ENCODE results near the gene RUNX1. TPM values are rescaled to one million over a fixed set of nuclear protein-coding genes. Genes with fewer than 3 reads are reported as not detected.

Gene RUNX1
- total and polyA plus RNA-seq, 2 donors (not counting 3 experiments of a cell fraction or from before 2014, with no cell fraction given): 4.6 to 17.9 TPM

GRCh38 chr21:34886240-34887104 is 162.6 kb downstream of the RUNX1 start:
- Histone ChIP-seq H3K9ac (replicated peaks; ENCODE audit: extremely low read depth, insufficient read depth, low read length) (peak overlapping the region; percentile 94), H3K4me2 (ENCODE audit: insufficient read depth, low read length) (peak overlapping the region; percentile 97), H3K79me2 (ENCODE audit: control insufficient read depth, insufficient read depth, low read length) (peaks cover 64% of the 10 kb centered on the region), H3K9me1 (replicated peaks; ENCODE audit: control insufficient read depth, extremely low read depth, insufficient read depth, low read length) (no peaks in the 10 kb centered on the region), H3K4me3 (replicated peaks in 1 of 3; ENCODE audit: insufficient read depth in 1 of 3, low read depth in 1 of 3, low read length in 3 of 3) (peak overlapping the region; percentile 59 to 94 (median 90)), H3K36me3 (ENCODE audit: control insufficient read depth in 2 of 2, extremely low read depth in 1 of 2, insufficient read depth in 2 of 2, low read length in 2 of 2) (no peaks in the 10 kb centered on the region), H3K27ac (ENCODE audit: insufficient read depth, low read depth, low read length) (peak overlapping the region; percentile 98), H4K20me1 (replicated peaks; ENCODE audit: control insufficient read depth, extremely low read depth, insufficient read depth, low read length) (no peaks in the 10 kb centered on the region), H3K4me1 (ENCODE audit: control insufficient read depth, extremely low read depth, insufficient read depth, low read length) (peaks cover 53% of the 10 kb centered on the region), H2AFZ (ENCODE audit: low read depth, low read length) (peak overlapping the region; percentile 38), H3K27me3 (ENCODE audit: control insufficient read depth in 2 of 2, insufficient read depth in 2 of 2, low read length in 2 of 2) (peaks cover 8 to 14% of the 10 kb centered on the region in 2 experiments), H3K9me3 (replicated peaks; ENCODE audit: control insufficient read depth, insufficient read depth, low read length) (no peaks in the 10 kb centered on the region)
- intact Hi-C loops (cut with micrococcal nuclease) (loop anchor here (1.0 to 10.0 kb wide), 3 partner anchors 269 to 758 kb away; partner anchors contain the start of gene RCAN1), dilution Hi-C loops (cut with MboI; ENCODE audit: extremely low pct_ligation_motif_present, low sequenced_read_pairs) (no loop called here)
- ChIA-PET POLR2A (interaction anchor here (0.7 to 3.1 kb wide), 5 partner anchors 50 to 1046 kb away, joined by 3 to 13 read pairs (median 6); no protein-coding TSS in a partner anchor), CTCF (interaction anchor here (0.6 to 14.7 kb wide), 11 partner anchors 10 to 1049 kb away, joined by 3 to 249 read pairs (median 4); no protein-coding TSS in a partner anchor)
- no TSS peak for BruUV-seq (replicated peaks)
- FAIRE-seq (peak; percentile 47), DNase-seq (ENCODE audit: low read depth, low spot score) (peak; percentile 63)
- no peak for TF ChIP-seq MAX (IDR thresholded peaks at IDR 0.05; ENCODE audit: insufficient read depth, insufficient read length)
- TF ChIP-seq CTCF (IDR thresholded peaks at IDR 0.05; ENCODE audit: extremely low read depth in 1 of 2, insufficient read depth in 1 of 2, low read depth in 1 of 2, low read length in 2 of 2): no peak
- no peak for TF ChIP-seq EZH2 (IDR thresholded peaks at IDR 0.05; ENCODE audit: borderline replicate concordance, low read depth, low read length, severe bottlenecking)
- no peak for TF ChIP-seq FOS (IDR thresholded peaks at IDR 0.05; ENCODE audit: borderline replicate concordance, insufficient read depth, low read length)
- TF ChIP-seq GATA2 (IDR thresholded peaks at IDR 0.05; ENCODE audit: insufficient read depth, insufficient read length, low read depth, low read length): no peak
- no peak for TF ChIP-seq POLR2A (IDR thresholded peaks at IDR 0.05; ENCODE audit: low read depth, low read length)
- TF ChIP-seq MYC (IDR thresholded peaks at IDR 0.05; ENCODE audit: low read depth, low read length): no peak
- no peak for TF ChIP-seq JUN (IDR thresholded peaks at IDR 0.05; ENCODE audit: borderline replicate concordance, insufficient read depth, insufficient read length, low read depth)
- no peak for TF ChIP-seq POLR2AphosphoS5 (IDR thresholded peaks at IDR 0.05; ENCODE audit: insufficient read depth, low read depth, low read length)

Measured in endothelial cell of umbilical vein (primary cell).